HG02623 (cell line): ENCODE results near the gene TMCC2.
A peak's percentile ranks its signal among the peaks of the same experiment; 100 is the strongest.
"Not testable (repeated sequence)": the region's sequence is repeated elsewhere in the genome, so short reads cannot be mapped to it uniquely, and the experiment has no call there.

ENCODE experiments used
- ATAC-seq: cut with Tn5 transposase; IDR thresholded peaks from one replicate; pipeline ENCODE4 v1.9.1; 2021; ENCODE audit warnings: moderate library complexity; ENCODE audit not compliant: unreplicated experiment

Gene TMCC2, protein sequence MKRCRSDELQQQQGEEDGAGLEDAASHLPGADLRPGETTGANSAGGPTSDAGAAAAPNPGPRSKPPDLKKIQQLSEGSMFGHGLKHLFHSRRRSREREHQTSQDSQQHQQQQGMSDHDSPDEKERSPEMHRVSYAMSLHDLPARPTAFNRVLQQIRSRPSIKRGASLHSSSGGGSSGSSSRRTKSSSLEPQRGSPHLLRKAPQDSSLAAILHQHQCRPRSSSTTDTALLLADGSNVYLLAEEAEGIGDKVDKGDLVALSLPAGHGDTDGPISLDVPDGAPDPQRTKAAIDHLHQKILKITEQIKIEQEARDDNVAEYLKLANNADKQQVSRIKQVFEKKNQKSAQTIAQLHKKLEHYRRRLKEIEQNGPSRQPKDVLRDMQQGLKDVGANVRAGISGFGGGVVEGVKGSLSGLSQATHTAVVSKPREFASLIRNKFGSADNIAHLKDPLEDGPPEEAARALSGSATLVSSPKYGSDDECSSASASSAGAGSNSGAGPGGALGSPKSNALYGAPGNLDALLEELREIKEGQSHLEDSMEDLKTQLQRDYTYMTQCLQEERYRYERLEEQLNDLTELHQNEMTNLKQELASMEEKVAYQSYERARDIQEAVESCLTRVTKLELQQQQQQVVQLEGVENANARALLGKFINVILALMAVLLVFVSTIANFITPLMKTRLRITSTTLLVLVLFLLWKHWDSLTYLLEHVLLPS

GRCh38 chr1:205227584-205228013 is at the start of gene TMCC2:
TMCC2 (plus strand) TSS chr1:205227946; CDS start chr1:205228565, 619 bp downstream.
- ATAC-seq = no peak

DNA sequence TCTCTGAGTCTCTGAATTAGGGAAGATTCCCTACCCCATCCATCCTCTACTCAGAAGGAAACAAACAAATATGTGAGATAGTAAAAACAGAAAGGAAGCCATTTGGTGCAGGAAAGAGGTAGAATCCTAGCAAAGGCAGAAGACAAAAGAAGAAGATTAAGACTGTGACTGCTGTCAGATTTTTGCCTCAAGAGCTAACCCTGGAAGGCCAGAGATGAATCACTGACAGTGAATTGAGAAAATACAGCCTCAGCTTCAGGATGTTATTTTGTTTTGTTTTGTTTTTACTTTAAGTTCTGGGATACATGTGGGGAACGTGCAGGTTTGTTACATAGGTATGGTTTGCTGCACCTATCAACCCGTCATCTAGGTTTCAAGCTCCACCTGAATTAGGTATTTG is 47.9 kb upstream of the TMCC2 start:
- no peak for ATAC-seq

GRCh38 chr1:205180331-205180730 is 47.4 kb upstream of the TMCC2 start:
- not testable (repeated sequence) for ATAC-seq

DNA sequence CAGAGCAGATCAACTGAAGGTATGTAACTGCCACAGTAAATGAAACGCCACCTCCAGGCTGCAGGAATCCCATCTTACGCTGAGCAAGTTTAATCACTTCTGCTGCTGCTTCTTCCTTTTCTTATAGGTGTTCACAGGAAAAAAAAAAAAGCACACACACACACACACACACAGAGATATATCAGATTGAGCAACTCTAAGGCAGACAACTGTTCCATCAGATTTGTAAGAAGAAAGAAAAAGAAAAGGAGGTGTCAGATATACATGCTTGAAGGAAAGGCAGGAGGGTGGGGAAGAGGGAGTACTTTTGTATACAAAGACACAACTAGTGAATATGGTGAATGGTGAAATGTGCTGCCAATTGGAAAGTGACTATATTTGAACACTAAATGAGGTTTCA is 44.8 kb upstream of the TMCC2 start:
- no peak for ATAC-seq

- ATAC-seq = no peak
Observed at GRCh38 chr1:205183676-205184335, 43.9 kb upstream of the TMCC2 start.

- no peak for ATAC-seq
Observed at GRCh38 chr1:205186191-205186590, 41.6 kb upstream of the TMCC2 start.

DNA sequence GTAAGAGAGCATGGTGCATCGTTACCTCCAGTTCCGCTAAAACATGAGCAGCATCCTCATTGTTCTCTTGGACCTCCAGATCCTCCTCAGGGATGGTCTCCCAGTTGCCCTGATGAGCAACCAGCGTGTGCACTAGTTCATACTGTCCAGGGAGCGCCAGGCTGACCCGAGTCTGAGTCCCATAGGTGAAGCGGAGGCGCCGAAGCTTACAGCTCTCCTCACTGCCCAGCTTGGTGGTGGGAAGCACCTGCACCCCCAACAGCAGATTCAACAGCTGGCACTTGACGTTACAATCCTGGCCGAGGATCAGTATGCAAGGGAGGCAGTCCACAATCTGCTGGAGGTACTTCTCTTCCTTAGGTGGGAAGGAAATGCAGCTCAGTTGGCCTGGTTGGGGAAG is 40.3 kb upstream of the TMCC2 start:
- ATAC-seq = no peak

DNA sequence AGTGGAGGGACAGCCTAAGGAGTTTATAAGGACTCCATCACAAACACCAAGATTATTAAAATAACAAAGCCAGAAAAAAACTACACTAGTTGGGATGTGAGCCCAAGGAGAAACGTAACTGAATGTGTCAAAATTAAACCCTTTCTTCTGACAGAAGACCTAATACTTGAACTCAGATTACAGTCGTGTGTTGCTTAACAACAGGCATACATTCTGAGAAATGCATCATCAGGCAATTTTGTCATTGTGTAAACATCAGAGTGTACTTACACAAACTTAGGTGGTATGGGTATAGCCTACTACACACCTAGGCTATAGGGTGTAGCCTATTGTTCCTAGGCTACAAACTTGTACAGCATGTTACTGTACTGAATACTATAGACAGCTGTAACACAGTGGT is 39.6 kb upstream of the TMCC2 start:
- no peak for ATAC-seq

DNA sequence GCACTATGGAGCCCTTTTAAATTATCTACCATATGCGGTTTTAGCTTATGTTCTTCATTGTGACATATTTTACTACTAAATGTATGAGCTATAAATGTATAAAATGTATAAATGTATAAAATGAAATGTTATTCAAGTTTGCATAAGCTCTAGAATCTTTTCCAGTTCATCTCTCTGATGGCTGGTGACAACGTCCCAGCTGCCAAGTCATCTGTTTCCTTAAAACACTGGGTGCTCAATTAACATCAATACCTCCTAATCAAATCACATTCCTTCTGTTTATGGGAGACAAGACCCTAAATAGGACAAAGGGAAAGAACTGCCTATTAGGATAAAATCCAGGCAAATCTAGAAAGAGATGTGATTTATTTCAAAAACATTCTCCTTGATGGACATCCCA is 39.1 kb upstream of the TMCC2 start:
- ATAC-seq = no peak

- no peak for ATAC-seq
Observed at GRCh38 chr1:205189131-205189530, 38.6 kb upstream of the TMCC2 start.

DNA sequence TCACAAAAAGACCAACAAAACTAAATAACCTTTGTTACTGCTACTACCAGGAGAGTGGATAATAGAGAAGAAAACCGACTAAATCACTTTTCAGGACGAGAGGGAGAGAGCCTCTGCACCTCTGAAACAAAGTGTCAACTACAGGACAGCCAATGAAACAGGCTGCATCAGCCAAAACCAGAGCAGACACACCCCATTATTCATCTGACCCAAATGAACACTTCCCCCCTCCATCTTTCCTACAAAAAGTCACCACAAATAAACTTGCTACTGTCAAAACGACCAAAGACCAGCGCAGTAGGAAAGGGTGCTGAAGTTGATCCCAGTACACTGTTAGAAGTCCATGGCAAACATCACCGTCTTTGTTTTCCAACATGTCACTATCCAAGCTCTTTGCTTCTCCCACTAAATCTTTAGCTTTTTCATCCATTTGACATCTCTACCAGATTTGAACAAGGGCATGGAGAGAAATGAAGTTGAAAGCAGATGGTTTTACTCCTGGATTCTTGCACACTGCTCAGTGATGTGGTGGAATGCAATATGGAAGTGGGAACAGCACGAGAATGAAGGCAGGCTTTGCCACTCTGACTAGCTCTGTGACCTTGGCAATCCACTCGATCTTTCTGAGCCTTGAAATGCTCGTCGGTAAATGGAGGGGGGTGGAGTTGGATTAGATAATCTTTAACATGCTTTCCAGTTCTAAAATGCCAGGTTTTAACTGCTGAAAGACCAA is 36.7 kb upstream of the TMCC2 start:
- ATAC-seq = no peak

DNA sequence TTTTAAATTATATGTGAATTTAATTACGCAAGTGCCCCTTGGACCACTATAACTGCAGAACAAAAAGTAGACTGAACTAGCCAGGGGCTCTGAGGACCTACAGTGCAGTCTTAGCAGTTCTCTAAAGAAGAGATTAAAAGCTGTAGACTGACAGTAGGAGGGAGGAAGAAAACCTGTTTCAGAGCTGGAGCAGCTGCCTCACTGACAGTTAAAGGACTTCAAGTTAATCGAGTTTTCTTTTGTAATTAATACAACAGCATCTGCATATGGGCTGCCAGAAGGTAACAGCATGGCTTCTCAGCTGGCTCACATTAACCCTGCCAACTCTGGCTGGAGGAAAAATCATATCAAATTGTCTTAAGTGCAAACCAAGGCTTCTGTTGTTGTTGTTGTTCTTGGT is 36.1 kb upstream of the TMCC2 start:
- no peak for ATAC-seq

GRCh38 chr1:205192287-205192686 is 35.5 kb upstream of the TMCC2 start:
- ATAC-seq = no peak

DNA sequence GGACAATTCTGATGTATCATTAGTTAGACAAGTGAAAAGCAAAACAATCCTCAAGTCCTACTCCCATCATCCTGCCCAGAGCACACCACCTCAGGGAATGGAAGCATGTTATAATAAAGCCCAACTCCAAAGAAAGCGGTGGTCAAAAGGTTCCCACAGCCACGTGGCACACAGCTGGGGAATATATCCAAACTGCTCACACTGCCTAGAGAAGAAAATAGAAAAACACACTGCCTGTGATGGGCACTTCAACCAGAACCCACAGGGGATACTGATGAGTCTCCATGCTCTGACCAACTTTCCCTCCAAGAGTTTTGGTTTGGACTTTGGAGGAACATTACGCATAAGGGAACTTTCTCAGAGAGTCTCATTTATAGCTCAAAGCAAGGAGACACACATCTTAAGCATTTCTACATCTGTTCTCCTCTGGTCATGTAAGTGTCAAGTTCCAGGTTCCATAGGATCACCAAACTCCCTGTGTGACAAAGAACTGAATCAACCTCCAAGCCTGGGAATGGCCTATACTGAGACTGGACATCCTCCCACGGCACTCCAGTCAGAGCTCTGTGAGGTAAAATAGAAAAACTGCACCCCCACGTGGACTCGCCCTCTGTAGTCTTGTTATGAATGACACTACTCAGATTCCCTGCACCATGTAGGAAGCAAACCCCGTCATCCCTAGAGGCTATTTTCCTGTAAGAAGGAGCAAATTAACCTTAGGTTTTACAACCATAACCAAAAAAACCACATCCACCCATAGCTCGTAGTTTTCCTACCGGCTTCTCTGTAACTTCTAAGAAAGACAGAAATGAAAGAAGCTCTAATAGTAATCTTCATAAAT is 28.4 kb upstream of the TMCC2 start:
- ATAC-seq = no peak

GRCh38 chr1:205199931-205200299 is 27.8 kb upstream of the TMCC2 start:
- ATAC-seq = no peak

DNA sequence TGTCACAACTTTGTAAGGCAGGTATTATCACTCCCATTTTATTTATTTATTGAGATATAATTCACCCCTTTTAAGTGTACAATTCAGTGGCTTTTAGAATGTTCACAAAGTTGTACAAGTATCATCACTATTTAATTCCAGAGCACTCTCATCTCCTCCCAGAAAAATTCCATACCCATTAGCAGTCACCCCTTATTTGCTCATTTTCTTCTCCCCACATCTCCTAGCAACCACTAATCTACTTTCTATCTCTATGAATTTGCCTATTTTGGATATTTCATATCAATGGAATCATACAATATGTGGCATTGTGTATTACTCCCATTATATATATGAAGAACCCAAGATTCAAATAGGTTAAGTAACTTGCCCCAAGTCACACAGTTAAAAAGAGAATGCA is 23.2 kb upstream of the TMCC2 start:
- no peak for ATAC-seq

GRCh38 chr1:205205055-205205454 is 22.7 kb upstream of the TMCC2 start:
- ATAC-seq = no peak

GRCh38 chr1:205208811-205209210 is 18.9 kb upstream of the TMCC2 start:
- no peak for ATAC-seq

DNA sequence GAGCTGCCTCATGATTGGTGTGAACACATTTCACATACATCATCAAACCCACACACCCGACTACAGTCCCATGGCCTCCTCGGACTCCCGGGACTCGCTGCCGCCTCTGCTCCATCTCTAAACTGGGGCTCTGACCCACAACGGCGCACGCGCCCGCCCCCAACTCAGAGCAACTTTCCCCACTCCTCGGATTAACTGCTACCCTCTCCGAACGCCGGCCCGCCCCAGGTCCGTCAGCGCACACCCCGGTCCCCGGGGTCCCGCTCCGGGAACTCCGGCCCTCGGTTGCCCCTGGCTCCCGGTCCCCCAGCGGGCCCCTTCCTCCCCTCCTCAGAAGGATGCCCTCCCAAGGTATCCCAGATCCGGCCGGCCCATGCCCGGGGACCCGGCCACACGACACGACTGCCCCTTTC is 17.0 kb upstream of the TMCC2 start:
- ATAC-seq = peak; percentile 16

DNA sequence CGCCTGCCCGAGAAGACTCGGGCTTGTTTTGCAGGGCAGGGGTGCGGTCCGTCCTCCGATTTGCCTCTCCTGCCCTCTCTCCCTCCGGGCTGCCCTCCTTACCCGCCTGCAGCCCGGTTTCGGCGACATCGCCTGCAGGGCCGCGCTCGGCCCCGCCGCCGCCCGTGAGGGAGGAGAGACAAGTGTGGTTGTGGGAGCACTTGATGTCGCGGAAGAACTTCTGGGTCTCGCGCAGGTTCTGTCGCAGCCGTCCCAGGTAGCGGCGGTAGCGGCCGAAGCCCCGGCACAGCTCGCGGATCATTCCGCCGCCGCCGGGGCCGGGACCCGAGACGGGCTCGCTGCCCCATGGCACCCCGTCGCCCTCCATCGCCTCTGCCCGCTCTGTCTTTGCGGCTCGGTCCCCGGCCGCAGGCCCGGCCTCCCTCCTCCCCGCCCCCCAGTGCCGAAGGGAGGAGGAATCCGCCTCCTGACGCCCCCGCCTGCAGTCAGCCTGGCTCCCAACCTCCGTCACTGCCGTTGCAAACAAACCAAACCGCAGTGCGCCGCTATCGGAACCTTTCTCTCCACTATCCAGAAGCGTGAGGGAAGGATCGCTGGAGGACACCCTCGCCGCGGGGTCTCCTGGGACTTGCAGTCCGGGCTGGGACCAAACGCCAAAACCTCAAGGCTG is 16.4 kb upstream of the TMCC2 start, which contains the start of gene DSTYK:
TSS of gene DSTYK (minus strand) at position 534 of the 670 bp plus-strand sequence. CDS start at position 367, 167 bp downstream.
- peak; percentile 85 for ATAC-seq
